Right lobe of liver (tissue), 4 donors: ENCODE data around the gene GDPGP1.

Experiments
- CTCF ChIP-seq, 4 donors: fragments of 200-600 bp in 3 of 4; fragments of 450-650 bp in 1 of 4; IDR thresholded peaks; one replicate each; pipeline versions ENCODE4 v1.5.1 to v1.8.0; 2016 to 2022; ENCODE audit warnings: antibody characterized with exemption in 4 of 4, mild to moderate bottlenecking in 2 of 4
- POLR2A ChIP-seq: fragments of 450-650 bp; IDR thresholded peaks from one replicate; pipeline ENCODE4 v1.6.1; 2017; ENCODE audit warnings: antibody characterized with exemption, mild to moderate bottlenecking
- donor health status: DM: no; HTN: no; CAD: no.
- donor health status: DM: no; HTN: no; CAD: no.
- donor health status: DM: no; HTN: yes; CAD: no.

- TF ChIP-seq CTCF (IDR thresholded peaks at IDR 0.05) (no peak), POLR2A (no peak)
Measured at GRCh38 chr15:90200534-90201129, 33.4 kb upstream of the GDPGP1 start.
